ENCODE measurements around the gene FOXK2. TPM values are rescaled to one million over a fixed set of nuclear protein-coding genes. Genes with fewer than 3 reads are reported as not detected.

Gene FOXK2
- total and polyA plus RNA-seq, 2 donors (not counting 1 experiment from before 2014, with no cell fraction given), result 19.7 to 62.7 TPM

DNA sequence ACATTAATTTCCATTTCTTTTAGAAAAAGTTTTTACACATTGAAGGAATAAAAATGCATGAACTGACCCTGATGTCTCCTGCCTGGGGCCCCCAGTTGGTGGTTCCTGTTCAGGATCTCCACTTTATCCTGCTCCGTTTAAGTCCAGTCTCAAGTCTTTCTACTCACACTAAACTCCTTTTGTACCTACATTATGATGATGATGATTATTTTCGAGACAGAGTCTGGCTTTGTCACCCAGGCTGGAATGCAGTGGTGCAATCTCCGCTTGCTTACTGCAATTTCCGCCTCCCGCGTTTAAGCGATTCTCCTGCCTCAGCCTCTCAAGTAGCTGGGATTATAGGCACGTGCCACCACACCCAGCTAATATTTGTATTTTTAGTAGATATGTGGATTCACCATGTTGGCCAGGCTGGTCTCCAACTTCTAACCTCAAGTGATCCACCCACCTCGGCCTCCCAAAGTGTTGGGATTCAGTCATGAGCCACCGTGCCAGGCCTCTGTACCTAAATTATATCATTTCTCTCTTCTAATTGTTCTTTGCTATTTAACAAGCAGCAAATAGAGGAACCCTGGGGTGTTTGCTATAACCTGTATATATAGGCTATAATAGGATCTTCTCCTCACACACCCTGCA, 2.2 kb upstream of the FOXK2 start:
- intact Hi-C loops (cut with micrococcal nuclease), result no loop called here
- no CpG with 5 or more reads among the region's 10 CpGs for WGBS (ENCODE audit: insufficient coverage)
- CTCF ChIA-PET, result no interaction called here

More for the DNA sequence above, 2.2 kb upstream of the FOXK2 start:
- no peak overlapping the region for H3K4me2 ChIP-seq (replicated peaks; ENCODE audit: low read depth, low read length, poor library complexity, severe bottlenecking)
- Mint-ChIP-seq H3K27me3 (no peaks in the 10 kb centered on the region), H3K4me1 (peaks cover 12% of the 10 kb centered on the region), H3K4me3 (no peak overlapping the region), H3K27ac (no peak overlapping the region), H3K9me3 (ENCODE audit: insufficient read depth) (no peaks in the 10 kb centered on the region)
- POLR2A ChIA-PET, result interaction anchor here (0.7 kb wide), 1 partner anchor 16 kb away, joined by 8 read pairs; no protein-coding TSS in a partner anchor
- H3K9ac ChIP-seq (ENCODE audit: low read length), result no peak overlapping the region
- no peak overlapping the region for H3K4me3 ChIP-seq (ENCODE audit: control extremely low read depth in 1 of 5, extremely low read depth in 1 of 5, insufficient read depth in 1 of 5, low read depth in 2 of 5, low read length in 4 of 5)
- TF ChIP-seq EZH2 (IDR thresholded peaks at IDR 0.05; ENCODE audit: borderline replicate concordance, insufficient read depth, low read depth, low read length, poor library complexity, severe bottlenecking), result no peak
- TF ChIP-seq, protein P1, sequence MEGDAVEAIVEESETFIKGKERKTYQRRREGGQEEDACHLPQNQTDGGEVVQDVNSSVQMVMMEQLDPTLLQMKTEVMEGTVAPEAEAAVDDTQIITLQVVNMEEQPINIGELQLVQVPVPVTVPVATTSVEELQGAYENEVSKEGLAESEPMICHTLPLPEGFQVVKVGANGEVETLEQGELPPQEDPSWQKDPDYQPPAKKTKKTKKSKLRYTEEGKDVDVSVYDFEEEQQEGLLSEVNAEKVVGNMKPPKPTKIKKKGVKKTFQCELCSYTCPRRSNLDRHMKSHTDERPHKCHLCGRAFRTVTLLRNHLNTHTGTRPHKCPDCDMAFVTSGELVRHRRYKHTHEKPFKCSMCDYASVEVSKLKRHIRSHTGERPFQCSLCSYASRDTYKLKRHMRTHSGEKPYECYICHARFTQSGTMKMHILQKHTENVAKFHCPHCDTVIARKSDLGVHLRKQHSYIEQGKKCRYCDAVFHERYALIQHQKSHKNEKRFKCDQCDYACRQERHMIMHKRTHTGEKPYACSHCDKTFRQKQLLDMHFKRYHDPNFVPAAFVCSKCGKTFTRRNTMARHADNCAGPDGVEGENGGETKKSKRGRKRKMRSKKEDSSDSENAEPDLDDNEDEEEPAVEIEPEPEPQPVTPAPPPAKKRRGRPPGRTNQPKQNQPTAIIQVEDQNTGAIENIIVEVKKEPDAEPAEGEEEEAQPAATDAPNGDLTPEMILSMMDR (IDR thresholded peaks at IDR 0.05), result no peak
- no peak overlapping the region for H2AFZ ChIP-seq (ENCODE audit: insufficient read depth, low read depth, low read length, poor library complexity, severe bottlenecking)
- no peaks in the 10 kb centered on the region for H3K36me3 ChIP-seq (replicated peaks in 1 of 2; ENCODE audit: control extremely low read depth in 1 of 2, control insufficient read depth in 1 of 2, extremely low read depth in 1 of 2, insufficient read depth in 2 of 2, low read length in 1 of 2)
- ATAC-seq (ENCODE audit: low read depth), result no peak
- H3K27me3 ChIP-seq (replicated peaks in 1 of 4; ENCODE audit: control extremely low read depth in 1 of 4, control insufficient read depth in 3 of 4, insufficient read depth in 4 of 4, low read length in 3 of 4), result no peaks in the 10 kb centered on the region
- H3K4me1 ChIP-seq (ENCODE audit: control insufficient read depth in 2 of 2, insufficient read depth in 2 of 2, low read length in 2 of 2), result peaks cover 8 to 19% of the 10 kb centered on the region in 2 donors
- H3K9me3 ChIP-seq (ENCODE audit: control extremely low read depth in 1 of 3, control insufficient read depth in 2 of 3, insufficient read depth in 1 of 3, low read length in 2 of 3), result no peaks in the 10 kb centered on the region
- peaks cover 6% of the 10 kb centered on the region for H4K20me1 ChIP-seq (ENCODE audit: control insufficient read depth, insufficient read depth, low read length, poor library complexity, severe bottlenecking)
- H3K27ac ChIP-seq (ENCODE audit: low read length in 2 of 2), result no peak overlapping the region
- H3K79me2 ChIP-seq (ENCODE audit: control insufficient read depth, insufficient read depth, low read length), result peaks cover 22% of the 10 kb centered on the region
- DNase-seq, result no peak

Measured in B cell (primary cell).